GM18499 (cell line): ENCODE data around the gene FTL.

ENCODE experiments used
- ATAC-seq: cut with Tn5 transposase; IDR thresholded peaks from one replicate; pipeline ENCODE4 v1.9.1; 2021; ENCODE audit warnings: moderate number of reproducible peaks; ENCODE audit not compliant: insufficient read depth, unreplicated experiment

FTL gene

DNA sequence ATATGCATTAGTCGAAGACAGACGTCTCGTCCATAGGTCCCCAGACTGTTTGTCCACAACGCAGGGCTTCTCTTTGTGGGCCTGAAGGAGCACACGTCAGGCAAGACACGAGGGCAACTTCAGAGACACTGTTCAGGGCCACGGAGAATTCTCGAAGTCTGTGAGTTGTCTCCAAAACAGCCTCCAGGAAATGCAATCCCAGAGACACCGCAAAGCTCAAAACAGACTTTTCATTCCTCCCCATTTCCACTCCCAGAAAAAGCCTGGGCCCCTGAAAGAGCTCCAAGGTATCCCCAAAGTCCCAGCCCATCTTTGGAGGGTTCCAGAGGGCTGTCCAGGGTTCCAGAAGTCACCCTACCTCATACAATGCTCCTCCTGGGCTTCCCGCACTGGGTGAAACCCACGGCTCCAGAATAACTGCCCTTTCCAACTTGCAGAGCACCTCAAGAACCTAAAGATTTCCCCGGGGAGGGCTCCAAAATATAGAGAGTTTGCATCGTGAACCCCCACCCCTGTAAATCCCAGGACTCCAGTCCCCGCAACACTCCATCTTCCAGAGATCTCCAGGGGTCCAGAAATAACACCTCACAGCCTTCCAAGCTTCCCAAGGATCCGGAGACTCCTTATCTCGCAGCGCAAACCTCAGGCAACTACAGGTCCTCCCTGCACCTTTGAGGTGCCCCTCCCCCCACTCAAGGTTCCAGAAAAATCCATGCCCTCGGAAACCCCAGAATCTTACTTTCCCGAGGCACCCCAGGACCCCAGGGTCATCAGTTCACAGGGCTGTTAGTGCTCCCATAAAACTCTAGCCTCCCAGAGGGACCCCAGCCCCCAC is 687 bp upstream of the FTL start:
- ATAC-seq: no peak

DNA sequence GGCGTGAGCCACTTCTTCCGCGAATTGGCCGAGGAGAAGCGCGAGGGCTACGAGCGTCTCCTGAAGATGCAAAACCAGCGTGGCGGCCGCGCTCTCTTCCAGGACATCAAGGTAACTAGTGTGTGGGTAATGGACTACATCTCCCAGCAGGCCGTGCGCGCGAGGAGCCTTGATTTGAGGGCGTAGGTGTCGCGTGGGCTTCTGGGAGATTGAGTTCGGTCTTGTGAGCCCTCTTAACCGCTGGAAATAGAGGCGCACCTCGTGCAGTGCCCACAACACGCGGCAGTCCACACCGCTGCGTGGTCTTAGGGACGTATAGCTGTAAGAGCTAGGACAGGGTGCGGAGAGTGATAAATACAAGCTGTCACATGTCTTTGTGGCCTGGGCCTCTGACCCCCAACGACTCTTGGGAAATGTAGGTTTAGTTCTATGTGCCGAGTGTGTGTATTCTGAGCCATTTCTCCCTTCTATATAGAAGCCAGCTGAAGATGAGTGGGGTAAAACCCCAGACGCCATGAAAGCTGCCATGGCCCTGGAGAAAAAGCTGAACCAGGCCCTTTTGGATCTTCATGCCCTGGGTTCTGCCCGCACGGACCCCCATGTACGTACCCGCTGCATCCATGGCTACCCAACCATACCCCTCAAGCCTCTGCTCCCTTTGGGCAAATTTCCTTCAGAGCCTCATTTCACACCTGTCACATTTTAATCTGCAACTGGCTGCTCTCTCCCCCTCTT is 864 bp downstream of the FTL start:
- ATAC-seq: peak; percentile 5

DNA sequence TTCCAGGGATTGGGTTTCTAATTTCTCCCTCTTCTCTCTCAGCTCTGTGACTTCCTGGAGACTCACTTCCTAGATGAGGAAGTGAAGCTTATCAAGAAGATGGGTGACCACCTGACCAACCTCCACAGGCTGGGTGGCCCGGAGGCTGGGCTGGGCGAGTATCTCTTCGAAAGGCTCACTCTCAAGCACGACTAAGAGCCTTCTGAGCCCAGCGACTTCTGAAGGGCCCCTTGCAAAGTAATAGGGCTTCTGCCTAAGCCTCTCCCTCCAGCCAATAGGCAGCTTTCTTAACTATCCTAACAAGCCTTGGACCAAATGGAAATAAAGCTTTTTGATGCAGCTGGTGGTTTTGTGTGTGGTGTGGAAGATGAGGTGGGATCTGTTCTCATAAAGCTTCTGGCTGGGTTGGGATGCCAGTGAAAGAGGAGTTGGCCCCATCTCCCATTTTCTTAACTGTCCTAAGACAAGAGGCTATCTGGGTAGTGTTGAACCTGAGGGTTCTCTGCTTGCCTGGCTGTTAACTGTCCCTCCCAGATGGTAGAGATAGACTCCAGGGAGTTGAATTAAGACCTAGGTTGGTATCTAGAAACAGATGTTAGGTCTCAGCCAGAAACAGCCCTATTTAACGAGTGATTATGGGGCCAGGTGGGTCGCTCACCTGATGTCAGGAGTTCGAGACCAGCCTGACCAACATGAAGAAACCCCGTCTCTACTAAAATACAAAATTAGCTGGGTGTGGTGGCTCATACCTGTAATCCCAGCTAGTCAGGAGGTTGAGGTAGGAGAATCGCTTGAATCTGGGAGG is 1.6 kb downstream of the FTL start:
- no peak for ATAC-seq

- no peak for ATAC-seq
Observed at GRCh38 chr19:48967346-48968178, 2.5 kb downstream of the FTL start.

DNA sequence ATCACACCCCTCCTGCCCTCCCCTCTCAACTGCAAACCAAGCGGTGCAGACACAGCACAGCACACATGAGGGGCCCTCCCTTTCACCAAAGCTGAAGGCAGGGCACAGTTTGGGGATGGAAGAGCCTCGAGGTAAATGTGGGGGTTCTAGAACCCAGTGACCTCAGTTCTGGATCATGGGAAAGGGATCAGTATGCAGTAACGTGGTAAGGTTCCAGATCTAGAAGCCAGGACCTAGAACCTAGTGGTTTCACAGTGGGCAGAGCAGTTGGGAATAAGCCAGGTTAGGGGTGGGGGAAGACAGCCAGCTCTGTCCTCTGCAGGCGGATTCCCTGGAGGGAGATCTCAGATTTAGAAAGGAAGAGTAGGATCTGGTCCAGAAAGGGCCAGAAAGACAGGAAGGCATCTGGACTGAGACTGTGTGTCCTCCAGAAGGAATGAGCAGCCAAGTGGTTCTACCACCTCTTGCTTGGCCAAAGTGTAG is 3.1 kb downstream of the FTL start:
- ATAC-seq: no peak

DNA sequence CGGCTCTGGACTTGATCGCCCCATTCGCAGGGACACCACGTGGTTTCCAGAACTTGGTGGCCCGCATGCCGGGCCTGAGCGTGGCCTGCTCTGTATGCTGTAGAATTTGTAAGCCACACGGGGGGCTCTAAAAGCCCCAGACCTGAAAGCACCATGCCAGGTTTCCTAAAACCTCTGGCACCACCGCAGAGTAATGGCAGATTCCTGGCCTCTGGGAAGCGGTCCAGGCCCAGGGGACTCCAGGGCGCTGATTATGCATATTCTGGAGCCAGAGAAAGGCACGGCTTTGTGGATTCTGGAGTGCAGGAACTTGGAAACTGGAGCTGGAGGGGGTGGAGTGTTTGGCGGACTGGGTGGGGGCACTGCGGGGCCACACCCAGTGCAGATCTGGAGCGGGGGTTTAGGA is 3.7 kb downstream of the FTL start:
- no peak for ATAC-seq

GRCh38 chr19:48969276-48970138 is 4.4 kb downstream of the FTL start:
- no peak for ATAC-seq

GRCh38 chr19:48970139-48970766 is 5.1 kb downstream of the FTL start:
- no peak for ATAC-seq

DNA sequence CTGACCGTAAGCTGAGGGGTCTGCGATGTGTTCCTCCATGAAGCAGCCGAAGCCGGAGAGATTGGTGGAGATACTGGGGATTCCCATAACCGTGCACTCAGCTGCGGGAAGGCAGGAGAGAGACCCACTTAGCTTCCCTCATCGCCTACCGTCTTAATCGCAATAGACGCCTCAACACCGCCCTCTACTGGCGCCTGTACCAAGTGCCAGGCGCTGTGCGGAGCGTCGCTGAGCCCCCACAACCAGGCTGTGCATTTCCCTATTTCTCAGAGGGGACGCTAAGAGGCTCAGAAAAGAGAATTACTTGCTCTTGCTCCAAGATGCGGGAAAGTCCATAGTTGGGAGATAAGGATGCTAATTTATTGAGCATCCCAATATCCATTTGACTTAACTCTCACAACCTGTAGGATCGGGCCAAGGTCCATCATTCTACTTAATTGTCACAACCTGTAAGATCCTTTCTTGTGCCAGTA is 5.8 kb downstream of the FTL start:
- ATAC-seq: no peak

GRCh38 chr19:48975947-48976847 is 11.1 kb downstream of the FTL start:
- no peak for ATAC-seq

- ATAC-seq: no peak
Observed at GRCh38 chr19:48977061-48977460, 12.0 kb downstream of the FTL start.

GRCh38 chr19:48982280-48982679 is 17.2 kb downstream of the FTL start:
- no peak for ATAC-seq

GRCh38 chr19:48985711-48986110 is 20.6 kb downstream of the FTL start:
- ATAC-seq: no peak

DNA sequence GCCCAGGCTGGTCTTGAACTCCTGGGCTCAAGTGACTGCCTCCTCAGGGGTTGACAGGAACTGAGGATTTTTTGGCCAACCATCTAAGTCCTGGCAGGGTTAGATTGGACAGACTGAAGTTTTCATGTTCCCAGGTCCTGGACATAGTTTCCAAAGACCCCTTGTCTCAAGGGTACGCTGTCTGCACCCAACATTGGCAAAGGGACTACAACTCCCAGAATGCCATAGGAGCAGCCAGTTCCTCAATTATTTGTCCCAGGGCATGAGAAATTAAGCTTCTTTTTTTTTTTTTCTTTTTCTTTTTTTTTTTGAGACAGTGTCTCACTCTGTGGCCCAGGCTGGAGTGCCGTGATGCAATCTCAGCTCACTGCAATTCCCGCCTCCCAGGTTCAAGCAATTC is 21.1 kb downstream of the FTL start:
- ATAC-seq: no peak

DNA sequence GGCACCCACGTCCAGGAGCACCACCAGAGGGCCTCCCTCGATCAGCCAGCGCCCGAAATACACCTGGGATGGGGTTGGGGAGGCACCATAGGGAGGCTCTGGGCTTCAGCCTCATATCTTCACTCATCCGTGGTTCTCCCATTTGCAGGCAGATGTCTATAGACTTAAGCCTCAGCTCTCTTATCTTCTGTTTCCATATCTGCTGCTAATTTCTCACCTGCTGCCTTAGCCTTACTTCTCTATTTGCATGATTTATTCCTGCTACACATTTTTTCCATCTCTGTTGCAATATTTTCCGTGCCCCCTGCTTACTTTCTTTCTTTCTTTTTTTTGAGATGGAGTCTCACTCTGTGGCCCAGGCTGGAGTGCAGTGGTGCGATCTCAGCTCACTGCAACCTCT is 22.2 kb downstream of the FTL start:
- no peak for ATAC-seq

DNA sequence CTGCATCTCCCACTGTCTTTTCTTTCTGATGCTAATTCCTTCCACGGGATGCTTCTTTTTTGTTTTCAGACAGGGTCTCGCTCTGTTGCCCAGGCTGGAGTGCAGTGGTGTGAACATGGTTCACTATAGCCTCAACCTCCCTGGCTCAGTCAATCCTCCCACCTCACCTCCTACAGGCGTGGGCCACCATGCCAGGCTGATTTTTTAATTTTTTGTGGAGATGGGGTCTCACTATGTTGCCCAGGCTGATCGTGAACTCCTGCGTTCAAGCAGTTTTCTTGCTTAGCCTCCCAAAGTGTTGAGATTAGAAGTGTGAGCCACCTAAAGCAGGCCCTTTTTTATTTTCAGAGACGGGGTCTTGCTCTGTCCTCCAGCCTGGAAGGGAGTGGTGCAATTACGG is 23.2 kb downstream of the FTL start:
- no peak for ATAC-seq

GRCh38 chr19:48988860-48989259 is 23.8 kb downstream of the FTL start:
- no peak for ATAC-seq
